SU-DHL-6 (cell line): ENCODE results near the gene RIN3.

ENCODE experiments used
- H2AFZ ChIP-seq: fragments of 200-600 bp; sonication (generic); 2 replicates; pipeline ENCODE4 v1.6.1; 2014; ENCODE audit warnings: low read depth, mild to moderate bottlenecking, moderate library complexity, mixed read lengths, antibody characterized with exemption, low read length; ENCODE audit not compliant: severe bottlenecking
- H3F3A ChIP-seq: fragments of 200-600 bp; shearing (Covaris generic); 2 replicates; pipeline ENCODE4 v1.6.0; 2016; ENCODE audit warnings: antibody characterized with exemption, mild to moderate bottlenecking; ENCODE audit not compliant: insufficient read depth
- H3K27ac ChIP-seq: fragments of 200-600 bp; sonication (generic); 2 replicates; pipeline ENCODE4 v1.5.1; 2016; ENCODE audit warnings: low read depth, mild to moderate bottlenecking, low read length, moderate library complexity, mixed read lengths
- H3K27me3 ChIP-seq: fragments of 200-600 bp; sonication (generic), shearing (Covaris generic); 2 replicates; pipeline ENCODE4 v1.6.0; 2014; ENCODE audit warnings: mild to moderate bottlenecking, low read length
- H3K36me3 ChIP-seq: fragments of 200-600 bp; sonication (generic); 2 replicates; pipeline ENCODE4 v1.6.1; 2014; ENCODE audit warnings: mild to moderate bottlenecking, low read length, mixed read lengths
- H3K4me2 ChIP-seq: fragments of 300-600, 200-600 bp; shearing (Covaris generic), sonication (generic); 2 replicates; pipeline ENCODE4 v1.6.0; 2014; ENCODE audit warnings: low read length, low read depth, mild to moderate bottlenecking; ENCODE audit not compliant: poor library complexity, severe bottlenecking
- H3K4me3 ChIP-seq: fragments of 200-600 bp; sonication (generic); 2 replicates; pipeline ENCODE4 v1.5.1; 2014; ENCODE audit warnings: antibody characterized with exemption, low read length, mild to moderate bottlenecking, mixed read lengths; ENCODE audit not compliant: insufficient read depth, poor library complexity, severe bottlenecking
- H3K79me2 ChIP-seq: fragments of 200-600 bp; sonication (generic); 2 replicates; pipeline ENCODE4 v1.6.1; 2014; ENCODE audit warnings: mild to moderate bottlenecking, low read length, moderate library complexity; ENCODE audit not compliant: insufficient read depth
- H3K9ac ChIP-seq: fragments of 200-600 bp; sonication (generic); 2 replicates; pipeline ENCODE4 v1.7.0; 2014; ENCODE audit warnings: mild to moderate bottlenecking, low read length
- H3K9me2 ChIP-seq: fragments of 200-600 bp; sonication (generic); replicated peaks from 2 replicates; pipeline ENCODE4 v1.6.1; 2014; ENCODE audit warnings: low read length; ENCODE audit not compliant: insufficient read depth
- H3K9me3 ChIP-seq: fragments of 200-600 bp; sonication (generic); 2 replicates; pipeline ENCODE4 v1.6.1; 2014; ENCODE audit warnings: low read length, mixed read lengths; ENCODE audit not compliant: insufficient read depth
- H4K20me1 ChIP-seq: fragments of 200-600 bp; sonication (generic); 2 replicates; pipeline ENCODE4 v1.6.1; 2014; ENCODE audit warnings: low read depth, mild to moderate bottlenecking, antibody characterized with exemption, low read length, moderate library complexity, mixed read lengths
- EZH2phosphoT487 ChIP-seq: fragments of 200-600 bp; sonication (generic), shearing (Covaris generic); conservative IDR thresholded peaks from 2 replicates; pipeline ENCODE4 v1.6.1; 2018; ENCODE audit warnings: mild to moderate bottlenecking, antibody characterized with exemption, low read length, moderate library complexity, mixed read lengths
- TF ChIP-seq, protein P1 (sequence below): fragments of 200-600 bp; sonication (generic); IDR thresholded peaks from one replicate; pipeline ENCODE4 v1.5.1; 2017; ENCODE audit warnings: antibody characterized with exemption, mild to moderate bottlenecking, low read length, moderate library complexity; ENCODE audit not compliant: insufficient read depth, poor library complexity, severe bottlenecking

RIN3 gene

DNA sequence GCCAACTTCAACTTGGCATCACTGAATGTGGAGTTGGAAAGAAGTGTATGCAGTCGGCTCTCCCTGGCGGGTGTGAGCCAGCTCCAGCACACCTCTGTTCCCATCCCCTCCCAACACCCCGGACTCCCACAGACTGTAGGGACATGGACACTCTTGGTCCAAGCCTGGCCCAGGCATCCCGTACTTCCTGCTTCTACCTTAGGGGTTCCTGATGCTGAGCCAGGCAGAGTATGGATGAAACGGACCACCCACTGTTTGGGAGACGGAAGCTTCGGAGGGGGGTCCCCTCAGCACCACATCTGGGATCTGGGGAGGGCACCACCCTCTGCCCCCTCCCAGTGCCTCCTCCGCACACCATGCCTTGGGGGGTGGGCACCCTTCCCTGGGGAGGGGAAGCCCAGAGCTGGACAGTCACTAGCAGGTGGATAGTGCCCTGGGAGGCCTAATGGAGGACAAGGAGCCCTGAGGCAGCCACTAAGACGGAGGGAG, 172.9 kb downstream of the RIN3 start:
- H3K79me2 ChIP-seq = no peaks in the 10 kb centered on the region
- no peaks in the 10 kb centered on the region for H3K9me3 ChIP-seq
- H2AFZ ChIP-seq = no peak overlapping the region
- H3K9ac ChIP-seq = no peak overlapping the region
- no peaks in the 10 kb centered on the region for H3K36me3 ChIP-seq
- H4K20me1 ChIP-seq = no peaks in the 10 kb centered on the region
- H3F3A ChIP-seq = no peaks in the 10 kb centered on the region
- no peak overlapping the region for H3K4me3 ChIP-seq
- H3K4me2 ChIP-seq = no peak overlapping the region
- no peaks in the 10 kb centered on the region for H3K27me3 ChIP-seq
- H3K9me2 ChIP-seq = no peaks in the 10 kb centered on the region
- TF ChIP-seq EZH2phosphoT487 = no peak
- TF ChIP-seq, protein P1, sequence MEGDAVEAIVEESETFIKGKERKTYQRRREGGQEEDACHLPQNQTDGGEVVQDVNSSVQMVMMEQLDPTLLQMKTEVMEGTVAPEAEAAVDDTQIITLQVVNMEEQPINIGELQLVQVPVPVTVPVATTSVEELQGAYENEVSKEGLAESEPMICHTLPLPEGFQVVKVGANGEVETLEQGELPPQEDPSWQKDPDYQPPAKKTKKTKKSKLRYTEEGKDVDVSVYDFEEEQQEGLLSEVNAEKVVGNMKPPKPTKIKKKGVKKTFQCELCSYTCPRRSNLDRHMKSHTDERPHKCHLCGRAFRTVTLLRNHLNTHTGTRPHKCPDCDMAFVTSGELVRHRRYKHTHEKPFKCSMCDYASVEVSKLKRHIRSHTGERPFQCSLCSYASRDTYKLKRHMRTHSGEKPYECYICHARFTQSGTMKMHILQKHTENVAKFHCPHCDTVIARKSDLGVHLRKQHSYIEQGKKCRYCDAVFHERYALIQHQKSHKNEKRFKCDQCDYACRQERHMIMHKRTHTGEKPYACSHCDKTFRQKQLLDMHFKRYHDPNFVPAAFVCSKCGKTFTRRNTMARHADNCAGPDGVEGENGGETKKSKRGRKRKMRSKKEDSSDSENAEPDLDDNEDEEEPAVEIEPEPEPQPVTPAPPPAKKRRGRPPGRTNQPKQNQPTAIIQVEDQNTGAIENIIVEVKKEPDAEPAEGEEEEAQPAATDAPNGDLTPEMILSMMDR = no peak
- H3K27ac ChIP-seq = no peak overlapping the region

DNA sequence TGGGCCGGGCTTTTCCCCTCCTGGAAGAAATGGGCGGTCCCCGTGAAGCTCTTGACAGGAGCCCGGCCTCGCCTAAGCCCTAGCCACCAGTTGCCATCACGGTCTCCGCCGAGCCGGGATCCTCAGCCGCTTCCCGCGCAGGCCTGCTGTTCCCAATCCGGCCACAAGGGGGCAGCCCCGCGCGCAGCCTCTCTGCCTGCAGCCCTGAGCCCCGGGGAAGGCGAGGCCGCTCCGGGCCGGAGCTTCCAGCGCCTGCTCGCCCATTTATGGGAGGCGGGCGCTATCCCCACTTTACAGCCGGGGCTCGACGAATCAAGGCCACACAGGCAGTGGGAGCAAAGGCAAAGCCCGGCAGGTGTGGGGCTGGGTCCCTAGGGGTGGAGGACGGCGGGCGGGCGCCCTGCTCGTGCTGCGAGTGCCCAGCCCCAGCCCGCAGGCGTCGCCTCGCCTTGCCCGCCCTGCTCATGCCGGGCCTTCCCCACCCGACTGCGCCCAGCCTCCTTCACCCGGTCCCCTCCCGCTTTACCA, 173.4 kb downstream of the RIN3 start:
- no peaks in the 10 kb centered on the region for H3K9me3 ChIP-seq
- H3K79me2 ChIP-seq = no peaks in the 10 kb centered on the region
- no peaks in the 10 kb centered on the region for H3K27me3 ChIP-seq
- H3K36me3 ChIP-seq = no peaks in the 10 kb centered on the region
- no peaks in the 10 kb centered on the region for H3F3A ChIP-seq
- no peak overlapping the region for H3K4me3 ChIP-seq
- H3K4me2 ChIP-seq = no peak overlapping the region
- no peaks in the 10 kb centered on the region for H4K20me1 ChIP-seq
- no peaks in the 10 kb centered on the region for H3K9me2 ChIP-seq
- H2AFZ ChIP-seq = no peak overlapping the region
- H3K27ac ChIP-seq = no peak overlapping the region
- H3K9ac ChIP-seq = no peak overlapping the region
- no peak for TF ChIP-seq EZH2phosphoT487
- TF ChIP-seq, protein P1 = peak; percentile 90

DNA sequence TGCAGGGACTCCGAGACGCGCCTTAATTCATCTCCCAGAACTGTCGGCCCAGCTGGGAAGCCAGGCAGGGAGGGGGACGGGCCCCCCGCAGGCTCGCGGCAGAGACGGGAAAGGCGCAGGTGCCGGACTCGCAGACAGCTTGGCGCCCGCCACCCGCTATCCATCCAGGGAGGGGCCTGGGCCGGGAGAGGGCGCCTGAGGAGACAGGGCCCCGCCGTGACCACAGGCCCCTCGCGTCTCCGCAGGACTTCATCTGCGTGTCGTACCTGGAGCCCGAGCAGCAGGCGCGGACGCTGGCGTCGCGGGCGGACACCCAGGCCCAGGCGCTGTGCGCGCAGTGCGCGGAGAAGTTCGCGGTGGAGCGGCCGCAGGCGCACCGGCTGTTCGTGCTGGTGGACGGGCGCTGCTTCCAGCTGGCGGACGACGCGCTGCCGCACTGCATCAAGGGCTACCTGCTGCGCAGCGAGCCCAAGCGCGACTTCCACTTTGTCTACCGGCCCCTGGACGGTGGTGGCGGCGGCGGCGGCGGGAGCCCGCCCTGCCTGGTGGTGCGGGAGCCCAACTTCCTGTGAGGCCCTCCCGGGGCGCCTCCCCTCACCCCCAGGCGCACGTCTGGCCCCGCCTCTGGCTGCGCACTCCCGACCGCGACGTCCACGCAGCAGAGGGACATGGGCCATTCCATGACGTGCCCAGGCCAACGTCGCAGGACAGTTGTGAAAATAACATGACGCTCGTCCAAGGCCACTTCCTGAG, 174.3 kb downstream of the RIN3 start:
- Histone ChIP-seq H3K4me2 (no peak overlapping the region), H4K20me1 (no peaks in the 10 kb centered on the region), H3K79me2 (no peaks in the 10 kb centered on the region), H3K9me2 (no peaks in the 10 kb centered on the region), H3K36me3 (no peaks in the 10 kb centered on the region), H2AFZ (no peak overlapping the region), H3K4me3 (no peak overlapping the region), H3F3A (no peaks in the 10 kb centered on the region), H3K9ac (no peak overlapping the region), H3K27ac (no peak overlapping the region), H3K27me3 (no peaks in the 10 kb centered on the region), H3K9me3 (no peaks in the 10 kb centered on the region)
- no peak for TF ChIP-seq EZH2phosphoT487
- TF ChIP-seq, protein P1 = no peak
